Neuron (in vitro differentiated cells): ENCODE results near the gene CACNG4.
"Not testable (repeated sequence)": the region's sequence is repeated elsewhere in the genome, so short reads cannot be mapped to it uniquely, and the experiment has no call there.

ENCODE experiments used
- H2AFZ ChIP-seq: one replicate; pipeline ENCODE4 v1.6.1; 2013; ENCODE audit warnings: low read depth, mild to moderate bottlenecking, inconsistent platforms, low read length, moderate library complexity
- H3K27me3 ChIP-seq: one replicate; pipeline ENCODE4 v1.6.1; 2013; ENCODE audit warnings: low read length; ENCODE audit not compliant: insufficient read depth
- H3K36me3 ChIP-seq: one replicate; pipeline ENCODE4 v1.6.1; 2013; ENCODE audit warnings: low read length; ENCODE audit not compliant: insufficient read depth
- H3K4me1 ChIP-seq: one replicate; pipeline ENCODE4 v1.6.1; 2013; ENCODE audit warnings: low read length; ENCODE audit not compliant: insufficient read depth
- H3K4me3 ChIP-seq: 2 replicates; pipeline ENCODE4 v1.5.1; 2013; ENCODE audit warnings: mild to moderate bottlenecking, low read length, moderate library complexity
- H3K9me3 ChIP-seq: one replicate; pipeline ENCODE4 v1.6.1; 2013; ENCODE audit warnings: low read length

Gene CACNG4

DNA sequence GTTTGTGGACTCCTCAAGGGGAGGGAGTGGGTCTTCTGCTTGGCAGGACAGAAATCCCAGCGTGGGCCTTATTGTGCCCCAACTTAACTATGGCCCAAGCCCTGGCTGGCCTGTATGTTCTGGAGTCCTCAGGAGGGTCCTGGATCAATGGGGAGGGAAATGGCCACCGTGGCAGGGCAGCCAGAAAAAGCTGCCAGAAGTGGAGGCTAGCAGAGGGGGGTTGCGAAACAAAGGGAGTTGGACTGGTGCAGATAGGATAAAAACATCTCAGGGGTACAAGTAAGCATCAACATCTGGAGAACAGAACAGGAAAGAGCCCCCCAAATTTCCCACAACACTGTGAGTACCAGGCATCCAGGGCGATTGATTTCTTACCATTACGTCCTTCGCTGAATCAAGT, 76.1 kb downstream of the CACNG4 start:
- Histone ChIP-seq H3K9me3 (no peaks in the 10 kb centered on the region), H2AFZ (no peak overlapping the region), H3K27me3 (no peaks in the 10 kb centered on the region), H3K36me3 (no peaks in the 10 kb centered on the region), H3K4me3 (no peak overlapping the region), H3K4me1 (no peaks in the 10 kb centered on the region)

DNA sequence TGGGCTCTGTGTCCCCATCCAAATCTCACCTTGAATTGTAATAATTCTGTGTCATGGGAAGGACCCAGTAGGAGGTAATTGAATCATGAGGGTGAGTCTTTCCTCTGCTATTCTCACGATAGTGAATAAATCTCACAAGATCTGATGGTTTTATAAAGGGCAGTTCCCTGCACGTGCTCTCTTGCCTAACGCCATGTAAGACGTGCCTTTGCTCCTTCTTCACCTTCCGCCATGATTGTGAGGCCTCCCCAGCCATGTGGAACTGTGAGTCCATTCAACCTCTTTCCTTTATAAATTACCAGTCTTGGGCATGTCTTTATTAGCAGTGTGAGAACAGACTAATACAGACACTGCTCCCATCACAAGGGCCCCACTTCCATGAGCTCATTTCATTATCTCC, 76.6 kb downstream of the CACNG4 start:
- H3K36me3 ChIP-seq, H2AFZ ChIP-seq, H3K27me3 ChIP-seq, H3K4me1 ChIP-seq, H3K4me3 ChIP-seq, H3K9me3 ChIP-seq: not testable (repeated sequence)

DNA sequence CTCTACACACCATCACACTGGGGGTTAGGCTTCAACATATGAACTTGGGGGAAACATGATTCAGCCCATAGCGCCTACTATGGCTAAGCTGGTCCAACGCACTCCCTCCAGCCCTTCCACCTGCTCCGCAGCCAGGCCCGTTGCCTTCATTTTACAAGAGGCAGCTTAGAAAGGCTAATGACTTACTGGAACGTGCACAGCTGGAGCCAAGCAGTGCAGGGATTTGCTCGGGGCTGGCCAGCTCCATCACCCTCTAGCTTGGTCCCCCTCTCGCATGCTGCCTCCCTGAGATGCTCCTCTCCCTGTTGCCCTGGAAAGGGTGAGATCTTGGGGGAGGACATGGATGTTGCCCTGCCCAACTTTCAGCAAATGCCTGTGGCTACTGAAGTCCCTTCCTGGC, 77.0 kb downstream of the CACNG4 start:
- no peaks in the 10 kb centered on the region for H3K9me3 ChIP-seq
- no peaks in the 10 kb centered on the region for H3K36me3 ChIP-seq
- H3K4me1 ChIP-seq: no peaks in the 10 kb centered on the region
- H3K4me3 ChIP-seq: no peak overlapping the region
- no peak overlapping the region for H2AFZ ChIP-seq
- no peaks in the 10 kb centered on the region for H3K27me3 ChIP-seq

DNA sequence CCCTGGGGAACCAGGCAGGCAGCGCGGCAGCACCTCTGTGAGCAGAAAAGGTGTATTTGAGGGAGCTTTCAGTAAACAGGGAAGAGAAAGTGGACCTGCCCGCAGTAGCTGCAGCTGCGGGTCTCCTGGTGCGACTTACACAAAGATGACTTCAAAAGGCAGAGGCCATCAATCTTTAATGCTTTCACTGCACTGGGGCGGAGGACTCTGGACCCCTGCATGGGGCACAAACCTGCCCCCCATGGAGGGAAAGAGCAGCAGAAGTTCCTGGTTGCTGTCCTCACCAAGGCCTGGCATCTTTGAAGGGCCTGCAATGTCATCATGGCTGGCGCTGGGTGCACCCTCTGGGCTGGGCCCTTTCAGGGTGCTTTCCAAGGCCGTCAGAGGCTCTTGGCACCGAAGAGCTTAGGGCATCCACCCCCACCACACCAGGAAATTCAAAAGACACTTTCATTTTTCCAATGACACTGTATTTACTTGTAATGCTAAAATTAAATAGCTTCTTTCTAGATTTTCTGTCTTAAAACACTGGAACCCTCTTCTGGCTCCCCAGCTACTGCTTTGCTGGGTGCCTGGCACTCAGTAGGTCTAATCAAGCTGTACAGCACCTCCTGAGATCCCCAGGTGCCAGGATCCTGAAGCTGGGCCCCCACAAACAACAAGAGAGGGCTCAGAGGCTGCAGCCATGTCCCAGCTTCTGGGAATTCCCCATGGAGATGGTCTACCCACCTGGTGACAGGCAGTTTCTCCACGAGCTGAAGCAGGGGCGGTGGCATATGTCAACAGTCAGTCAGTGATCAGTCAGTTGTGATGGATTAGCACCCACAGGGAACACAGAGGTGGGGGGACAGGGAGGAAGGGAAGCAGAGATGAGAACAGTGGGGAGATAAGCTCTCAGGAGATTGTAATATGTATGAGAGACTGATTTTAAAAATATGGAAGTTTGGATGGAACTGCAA, 77.7 kb downstream of the CACNG4 start:
- Histone ChIP-seq H3K4me1 (no peaks in the 10 kb centered on the region), H2AFZ (no peak overlapping the region), H3K27me3 (no peaks in the 10 kb centered on the region), H3K9me3 (no peaks in the 10 kb centered on the region), H3K4me3 (no peak overlapping the region), H3K36me3 (no peaks in the 10 kb centered on the region)

DNA sequence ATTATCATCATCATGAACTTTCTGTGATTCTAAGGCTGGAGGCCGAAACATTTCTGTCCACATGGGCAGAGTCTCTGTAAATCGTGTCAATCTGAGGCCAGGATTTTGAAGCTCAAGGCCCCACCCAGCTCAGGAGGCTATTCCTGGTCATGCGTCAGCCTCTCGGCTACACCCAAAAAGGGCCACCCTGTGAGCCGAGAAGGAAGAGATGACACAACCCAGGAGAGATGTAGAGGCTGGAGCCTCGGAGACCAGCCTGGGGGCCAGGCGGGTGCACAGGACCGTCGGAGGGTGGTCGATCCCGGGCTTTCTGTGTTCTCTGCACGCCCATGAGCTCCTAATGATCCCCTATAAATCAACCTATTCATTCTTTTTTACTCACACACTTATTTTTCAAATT, 78.8 kb downstream of the CACNG4 start:
- Histone ChIP-seq H3K4me3 (no peak overlapping the region), H3K36me3 (no peaks in the 10 kb centered on the region), H3K4me1 (no peaks in the 10 kb centered on the region), H2AFZ (no peak overlapping the region), H3K27me3 (no peaks in the 10 kb centered on the region), H3K9me3 (no peaks in the 10 kb centered on the region)

DNA sequence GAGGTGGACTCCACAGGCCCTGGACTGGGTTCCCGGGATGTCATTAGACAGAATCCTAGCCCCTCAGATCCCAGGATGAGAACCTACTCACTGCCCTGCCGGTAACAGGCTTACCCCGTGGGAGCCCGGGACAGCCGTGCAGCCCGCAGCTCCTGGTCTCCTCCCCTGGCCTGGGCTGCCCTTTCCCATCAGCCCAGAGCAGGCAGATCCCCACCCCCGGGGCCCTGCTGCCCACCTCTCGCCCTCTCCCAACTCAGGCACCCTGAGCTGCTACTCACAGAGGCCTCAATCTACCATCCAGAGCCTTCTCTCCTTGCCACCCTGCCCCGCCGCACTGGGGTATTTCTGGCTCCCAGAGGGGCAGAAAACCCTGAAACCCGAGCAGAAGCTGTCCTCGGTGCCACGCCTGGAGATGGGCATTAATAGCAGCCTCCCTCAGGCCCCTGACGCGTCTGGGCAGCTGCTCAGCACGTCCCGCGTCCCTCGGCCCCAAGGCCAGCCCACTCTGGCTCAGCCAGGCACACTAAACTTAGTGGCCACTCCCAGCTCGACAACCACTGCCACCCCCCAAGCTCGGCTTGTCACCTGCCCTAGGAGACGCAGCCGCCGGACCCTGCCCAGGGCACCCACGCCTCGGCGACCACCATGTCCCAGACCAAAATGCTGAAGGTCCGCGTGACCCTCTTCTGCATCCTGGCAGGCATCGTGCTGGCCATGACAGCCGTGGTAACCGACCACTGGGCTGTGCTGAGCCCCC, 79.7 kb downstream of the CACNG4 start, which contains the start of gene CACNG1:
Gene CACNG1 (plus strand): TSS at position 539 of the 757 bp plus-strand sequence. CDS start 107 bp downstream, at position 646.
- no peaks in the 10 kb centered on the region for H3K27me3 ChIP-seq
- no peak within 1 kb of the TSS for H2AFZ ChIP-seq
- no peaks in the 10 kb centered on the region for H3K4me1 ChIP-seq
- H3K36me3 ChIP-seq: no peaks in the 10 kb centered on the region
- peaks cover under 1% of the 10 kb centered on the region for H3K9me3 ChIP-seq
- H3K4me3 ChIP-seq: no peak within 1 kb of the TSS

DNA sequence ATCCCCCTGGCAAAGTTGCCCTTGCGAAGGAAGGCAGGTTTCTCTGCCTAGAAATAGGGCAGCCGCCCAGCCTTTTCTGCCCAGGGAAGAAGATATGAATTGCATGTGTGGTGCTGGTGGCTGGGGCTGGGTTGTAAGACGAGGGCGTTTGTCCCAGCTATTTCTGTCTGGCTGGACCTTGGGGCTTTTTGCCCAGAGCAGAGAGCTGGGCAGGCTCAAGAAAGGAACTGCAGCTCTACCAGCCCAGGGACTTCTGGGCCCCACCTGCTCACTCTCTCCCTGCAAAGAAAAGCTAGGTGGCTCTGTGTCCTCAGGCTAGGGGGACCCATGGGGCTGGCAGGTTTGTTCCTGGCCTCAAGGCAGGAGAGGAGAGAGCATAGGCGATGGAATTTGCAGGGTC, 80.4 kb downstream of the CACNG4 start:
- Histone ChIP-seq H3K4me3 (no peak overlapping the region), H3K27me3 (no peaks in the 10 kb centered on the region), H3K9me3 (peaks cover 5% of the 10 kb centered on the region), H3K36me3 (no peaks in the 10 kb centered on the region), H3K4me1 (no peaks in the 10 kb centered on the region), H2AFZ (no peak overlapping the region)

DNA sequence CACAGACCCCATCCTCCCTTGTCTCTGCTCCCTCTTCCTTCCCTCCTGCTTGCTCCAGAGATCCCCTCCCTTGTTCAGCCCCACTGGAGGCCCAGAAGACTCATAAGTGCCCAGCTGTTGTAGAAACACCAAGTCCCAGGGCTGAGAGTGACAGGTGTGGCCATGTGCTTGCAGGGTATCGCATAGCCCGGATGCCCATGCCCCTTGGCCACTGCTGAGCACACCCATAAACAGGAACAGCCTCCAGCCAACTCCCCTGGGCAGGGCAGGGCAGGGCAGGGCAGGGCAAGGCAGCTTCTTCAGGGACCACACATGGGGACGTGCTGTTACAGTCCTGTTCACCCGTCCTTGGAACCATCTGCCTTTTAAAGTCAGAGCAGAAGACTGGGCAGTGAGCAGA, 81.9 kb downstream of the CACNG4 start:
- H3K4me3 ChIP-seq: no peak overlapping the region
- H3K36me3 ChIP-seq: no peaks in the 10 kb centered on the region

DNA sequence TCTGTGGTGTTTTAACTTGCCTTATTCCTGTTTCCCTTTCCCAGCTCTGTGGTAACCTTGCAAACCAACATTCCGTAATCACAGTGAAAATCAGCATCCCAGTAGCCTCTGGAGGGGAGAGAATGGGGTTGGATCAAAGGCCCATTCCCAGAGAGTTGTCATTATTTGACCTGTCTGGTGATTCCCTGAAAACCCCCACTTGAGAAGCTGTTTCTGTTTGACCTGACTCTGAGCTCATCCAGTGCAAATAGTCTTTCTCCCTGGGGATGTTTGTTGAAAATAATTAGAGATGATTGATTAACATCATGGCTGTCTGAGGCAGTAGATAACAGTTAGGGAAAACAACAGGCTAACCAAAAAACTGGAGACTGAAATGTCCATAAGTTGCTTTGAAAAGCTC, 82.9 kb downstream of the CACNG4 start:
- H3K36me3 ChIP-seq: no peaks in the 10 kb centered on the region
- H3K9me3 ChIP-seq: peaks cover 6% of the 10 kb centered on the region
- no peak overlapping the region for H3K4me3 ChIP-seq
- H3K4me1 ChIP-seq: no peaks in the 10 kb centered on the region
- H2AFZ ChIP-seq: no peak overlapping the region
- no peaks in the 10 kb centered on the region for H3K27me3 ChIP-seq

More for the DNA sequence above, 81.9 kb downstream of the CACNG4 start:
- H3K4me1 ChIP-seq: no peaks in the 10 kb centered on the region
- peaks cover 6% of the 10 kb centered on the region for H3K9me3 ChIP-seq
- H2AFZ ChIP-seq: no peak overlapping the region
- H3K27me3 ChIP-seq: no peaks in the 10 kb centered on the region

DNA sequence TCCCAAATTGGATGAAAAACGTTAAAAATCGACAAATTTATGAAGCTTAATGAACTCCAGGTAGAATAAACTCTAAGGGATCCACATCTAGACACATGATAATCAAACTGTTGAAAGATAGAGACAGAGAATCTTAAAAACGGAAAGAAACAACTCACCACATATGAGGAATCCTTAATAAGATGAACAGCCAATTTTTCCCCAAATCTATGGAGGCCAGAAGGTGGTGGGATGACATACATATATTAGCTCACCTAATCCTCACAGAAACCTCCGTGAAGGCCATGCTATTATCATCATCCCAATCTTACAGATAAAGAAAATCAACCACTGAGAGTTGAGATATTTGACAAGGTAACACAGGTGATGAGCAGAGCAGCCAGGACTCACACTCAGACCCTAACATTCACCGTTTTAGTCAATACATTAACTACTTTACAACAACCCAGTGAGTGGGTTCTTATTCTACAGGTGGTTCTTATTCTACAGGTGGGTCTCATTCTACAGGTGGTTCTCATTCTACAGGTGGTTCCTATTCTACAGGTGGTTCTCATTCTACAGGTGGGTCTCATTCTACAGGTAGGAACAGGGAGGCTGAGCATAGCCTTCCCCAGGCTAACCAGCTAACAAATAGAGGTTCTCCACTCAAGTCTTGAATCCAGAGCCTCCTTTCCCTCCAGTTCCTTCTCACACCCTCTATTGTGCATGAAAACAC, 84.7 kb downstream of the CACNG4 start:
- Histone ChIP-seq H3K36me3 (no peaks in the 10 kb centered on the region), H2AFZ (no peak overlapping the region), H3K9me3 (peaks cover 6% of the 10 kb centered on the region), H3K27me3 (no peaks in the 10 kb centered on the region), H3K4me3 (no peak overlapping the region), H3K4me1 (no peaks in the 10 kb centered on the region)

DNA sequence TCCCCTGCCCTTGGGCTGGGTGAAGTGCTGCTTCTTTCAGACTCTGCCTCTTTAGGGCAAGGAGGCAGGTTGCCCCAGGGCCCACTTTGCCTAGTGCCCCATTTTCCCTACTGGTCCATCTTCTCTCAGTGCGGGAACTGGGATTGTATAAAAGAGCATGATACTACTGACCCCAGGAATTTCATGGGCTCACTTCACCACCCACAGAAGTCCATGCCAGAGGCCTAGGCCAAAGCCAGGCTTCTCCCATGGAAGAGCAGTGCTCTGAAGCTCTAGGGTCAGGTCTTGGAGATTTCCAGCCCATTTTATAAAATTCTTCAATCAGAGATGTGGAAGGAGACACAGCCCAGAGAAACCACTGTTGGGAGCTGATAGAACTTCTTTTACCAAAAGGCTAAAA, 85.6 kb downstream of the CACNG4 start:
- Histone ChIP-seq H3K36me3 (no peaks in the 10 kb centered on the region), H3K27me3 (no peaks in the 10 kb centered on the region), H3K4me1 (no peaks in the 10 kb centered on the region), H3K9me3 (peaks cover 6% of the 10 kb centered on the region), H2AFZ (no peak overlapping the region), H3K4me3 (no peak overlapping the region)

DNA sequence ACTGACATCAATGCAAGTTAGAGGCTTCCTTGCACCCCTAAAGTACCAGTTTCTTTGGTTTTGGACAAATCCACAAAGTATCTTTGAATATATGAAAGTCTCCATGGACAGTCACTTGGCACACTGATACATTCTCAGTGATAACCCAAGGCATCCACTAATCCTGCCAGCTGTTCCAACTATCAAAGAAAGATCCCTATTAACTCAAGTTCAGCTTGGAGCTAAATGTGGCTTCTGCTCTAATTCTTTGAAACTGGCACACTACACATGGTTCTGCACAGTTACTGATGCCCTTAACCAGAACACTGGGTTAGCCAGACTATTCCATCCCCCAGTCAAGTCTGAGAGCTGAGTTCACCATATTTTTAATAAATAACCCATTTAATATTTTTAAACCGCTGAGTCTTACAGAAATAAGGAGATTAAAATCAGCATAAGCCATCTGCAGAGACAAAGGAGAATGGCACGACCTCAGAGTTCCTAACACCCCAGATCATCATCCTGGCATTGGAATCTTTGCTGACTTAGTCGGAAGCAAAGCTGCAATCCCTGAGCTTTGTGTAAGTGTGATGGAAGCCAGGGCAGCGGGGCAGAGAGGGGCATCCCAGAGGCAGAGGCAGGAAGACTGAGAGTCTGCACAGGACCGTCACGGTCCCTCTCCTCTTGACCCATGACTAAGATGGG, 86.1 kb downstream of the CACNG4 start:
- no peaks in the 10 kb centered on the region for H3K36me3 ChIP-seq
- H3K9me3 ChIP-seq: peaks cover 6% of the 10 kb centered on the region
- no peak overlapping the region for H3K4me3 ChIP-seq
- H2AFZ ChIP-seq: no peak overlapping the region
- no peaks in the 10 kb centered on the region for H3K27me3 ChIP-seq
- no peaks in the 10 kb centered on the region for H3K4me1 ChIP-seq
